Urinary bladder (tissue), 4 donors: ENCODE data around the gene RPL11. TPM values are rescaled to one million over a fixed set of nuclear protein-coding genes. Genes with fewer than 3 reads are reported as not detected.
"Not testable (repeated sequence)": the region's sequence is repeated elsewhere in the genome, so short reads cannot be mapped to it uniquely, and the experiment has no call there.

Experiments used
- DNase-seq: peaks from one replicate; pipeline ENCODE4 v3.0.0-alpha.2; 2015; ENCODE audit errors: extremely low spot score
- H3K27ac ChIP-seq: one replicate; pipeline ENCODE4 v1.5.1; 2013; ENCODE audit warnings: low read depth, mild to moderate bottlenecking, moderate library complexity
- H3K36me3 ChIP-seq: one replicate; pipeline ENCODE4 v1.6.1; 2013; ENCODE audit warnings: mild to moderate bottlenecking, moderate library complexity; ENCODE audit not compliant: insufficient read depth
- H3K4me1 ChIP-seq: one replicate; pipeline ENCODE4 v1.6.1; 2013; ENCODE audit warnings: mild to moderate bottlenecking, moderate library complexity; ENCODE audit not compliant: insufficient read depth
- H3K4me3 ChIP-seq: one replicate; pipeline ENCODE4 v1.5.1; 2013; ENCODE audit warnings: low read depth, low read length
- WGBS: extraction: QIAGEN DNeasy Blood & Tissue Kit; methylation state at CpG from one replicate; pipeline ENCODE4 v1.1.7; 2013; 5-methylcytosine and 5-hydroxymethylcytosine counted together
- polyA plus RNA-seq: library from polyadenylated mRNA; stranded (reverse); fragments of 200-250 nt; gene quantifications from one replicate; pipeline ENCODE4 v1.2.3, GENCODE V29; 2013
- total RNA-seq: library from RNA; depleted of rRNA; stranded (reverse); fragments of >200 nt; gene quantifications from one replicate; pipeline ENCODE4 v1.2.3, GENCODE V29; 2014
- donor health status: healthy with polysubstance abuse.
- donor health status: healthy.

Gene RPL11
- total and polyA plus RNA-seq, 2 donors = 959 to 2,380 TPM

DNA sequence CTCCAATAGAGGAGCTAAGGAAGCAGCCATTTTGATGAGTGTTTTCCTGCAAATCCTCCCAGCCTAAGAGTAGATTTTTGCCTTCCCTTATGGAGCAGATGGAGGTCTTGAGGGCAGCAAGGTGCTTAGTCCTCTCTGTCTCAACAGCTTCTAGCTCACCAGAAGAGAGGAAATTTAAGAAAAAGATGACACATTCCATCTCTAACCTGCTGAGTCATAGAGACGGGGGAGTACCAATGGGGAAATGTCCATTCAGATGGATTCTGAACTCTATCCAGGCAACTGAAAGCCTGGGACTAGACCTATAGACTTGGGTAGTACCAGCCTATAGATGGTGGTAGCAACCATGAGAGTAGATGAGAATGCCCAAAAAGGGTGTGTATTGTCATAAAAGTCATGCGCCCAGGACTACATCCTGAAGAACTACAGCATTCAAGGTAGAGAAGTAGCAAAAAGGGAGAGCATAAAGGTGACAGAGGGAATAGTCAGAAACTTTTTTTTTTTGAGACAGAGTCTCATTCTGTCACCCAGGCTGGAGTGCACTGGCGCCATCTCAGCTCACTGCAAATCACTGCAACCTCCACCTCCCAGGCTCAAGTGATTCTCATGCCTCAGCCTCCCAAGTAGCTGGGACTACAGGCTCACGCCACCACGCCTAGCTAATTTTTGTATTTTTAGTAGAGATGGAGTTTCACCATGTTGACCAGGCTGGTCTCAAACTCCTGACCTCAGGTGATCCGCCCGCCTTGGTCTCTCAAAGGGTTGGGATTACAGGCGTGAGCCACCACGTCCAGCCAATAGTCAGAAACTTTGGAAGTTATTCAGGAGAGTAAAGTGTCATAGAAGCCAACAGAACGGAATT, 41.0 kb downstream of the RPL11 start:
- 91% methylated on average over 10 of the region's 10 CpGs for WGBS

DNA sequence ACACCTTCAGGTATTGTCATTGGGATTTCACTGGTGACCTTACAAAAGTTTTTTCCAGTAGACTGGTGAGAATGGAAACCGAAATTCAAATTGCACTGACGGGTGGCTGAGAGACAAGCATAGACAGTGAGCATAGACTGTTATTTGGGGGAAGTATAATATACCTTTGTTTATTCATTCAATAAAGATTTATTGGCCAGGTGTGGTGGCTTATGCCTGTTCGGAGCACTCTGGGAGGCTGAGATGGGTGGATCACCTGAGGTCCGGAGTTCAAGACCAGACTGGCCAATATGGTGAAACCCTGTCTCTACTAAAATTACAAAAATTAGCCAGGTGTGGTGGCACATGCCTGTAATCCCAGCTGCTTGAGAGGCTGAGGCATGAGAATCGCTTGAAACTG, 41.7 kb downstream of the RPL11 start:
- not testable (repeated sequence) for H3K27ac ChIP-seq, H3K36me3 ChIP-seq, H3K4me1 ChIP-seq, H3K4me3 ChIP-seq, DNase-seq
- 97% methylated on average over 5 of the region's 5 CpGs for WGBS

More for the DNA sequence above, 41.0 kb downstream of the RPL11 start:
- Histone ChIP-seq H3K27ac (no peak overlapping the region), H3K36me3 (no peaks in the 10 kb centered on the region), H3K4me3 (no peak overlapping the region), H3K4me1 (no peaks in the 10 kb centered on the region)
- no peak for DNase-seq

DNA sequence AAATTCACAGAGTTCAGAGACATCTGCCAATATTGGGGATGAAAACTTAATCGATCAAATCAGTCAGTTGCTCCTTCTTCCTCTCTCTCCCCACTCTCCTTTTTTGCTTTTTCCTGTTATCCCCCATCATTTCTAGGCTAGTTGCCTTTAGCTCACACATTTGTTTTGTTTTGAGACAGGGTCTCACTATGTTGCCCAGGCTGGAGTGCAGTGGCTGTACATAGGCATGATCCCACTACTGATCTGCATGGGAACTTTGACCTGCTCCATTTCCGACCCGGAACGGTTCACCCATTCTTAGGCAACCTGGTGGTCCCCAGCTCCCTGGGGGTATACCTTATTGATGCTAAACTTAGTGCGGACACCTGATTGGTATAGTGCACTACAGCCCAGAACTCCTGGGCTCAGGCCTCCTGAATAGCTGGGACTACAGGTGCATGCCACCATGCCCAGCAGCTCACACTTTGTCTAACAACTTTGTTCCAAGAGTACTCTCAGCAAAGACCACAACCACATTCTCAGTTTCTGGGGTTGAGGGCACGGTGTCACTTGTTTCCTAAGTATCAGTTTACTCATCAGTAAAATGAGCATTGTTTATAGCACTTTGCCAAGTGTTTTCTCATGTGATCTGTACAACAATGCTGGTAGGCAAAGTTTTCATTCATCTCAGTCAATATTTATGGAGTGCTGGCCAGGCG, 45.0 kb downstream of the RPL11 start:
- DNase-seq = no peak
- WGBS = 95% methylated on average over 7 of the region's 7 CpGs
- Histone ChIP-seq H3K36me3 (no peaks in the 10 kb centered on the region), H3K4me3 (no peak overlapping the region), H3K4me1 (no peaks in the 10 kb centered on the region), H3K27ac (no peak overlapping the region)

DNA sequence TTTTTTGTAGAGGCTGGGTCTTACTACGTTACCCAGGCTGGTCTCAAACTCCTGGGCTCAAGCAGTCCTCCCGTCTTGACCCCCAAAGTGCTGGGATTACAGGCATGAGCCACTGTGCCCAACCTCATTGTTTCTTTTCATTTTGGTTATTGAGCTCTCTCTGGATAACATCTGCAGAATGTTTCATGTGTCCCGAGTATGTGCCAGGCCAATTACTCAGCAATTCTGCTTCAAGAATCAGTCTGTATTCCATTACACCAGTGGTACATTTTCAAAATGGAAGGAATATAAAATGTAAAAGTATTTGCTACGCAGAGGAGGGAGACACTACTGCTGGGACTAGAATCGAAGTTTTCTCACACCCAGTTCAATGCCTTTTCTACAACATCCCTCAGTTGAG, 50.0 kb downstream of the RPL11 start:
- H3K4me3 ChIP-seq = no peak overlapping the region
- WGBS = 88% methylated on average over 5 of the region's 5 CpGs
- H3K4me1 ChIP-seq = no peaks in the 10 kb centered on the region
- no peak for DNase-seq
- H3K36me3 ChIP-seq = no peaks in the 10 kb centered on the region
- H3K27ac ChIP-seq = no peak overlapping the region

DNA sequence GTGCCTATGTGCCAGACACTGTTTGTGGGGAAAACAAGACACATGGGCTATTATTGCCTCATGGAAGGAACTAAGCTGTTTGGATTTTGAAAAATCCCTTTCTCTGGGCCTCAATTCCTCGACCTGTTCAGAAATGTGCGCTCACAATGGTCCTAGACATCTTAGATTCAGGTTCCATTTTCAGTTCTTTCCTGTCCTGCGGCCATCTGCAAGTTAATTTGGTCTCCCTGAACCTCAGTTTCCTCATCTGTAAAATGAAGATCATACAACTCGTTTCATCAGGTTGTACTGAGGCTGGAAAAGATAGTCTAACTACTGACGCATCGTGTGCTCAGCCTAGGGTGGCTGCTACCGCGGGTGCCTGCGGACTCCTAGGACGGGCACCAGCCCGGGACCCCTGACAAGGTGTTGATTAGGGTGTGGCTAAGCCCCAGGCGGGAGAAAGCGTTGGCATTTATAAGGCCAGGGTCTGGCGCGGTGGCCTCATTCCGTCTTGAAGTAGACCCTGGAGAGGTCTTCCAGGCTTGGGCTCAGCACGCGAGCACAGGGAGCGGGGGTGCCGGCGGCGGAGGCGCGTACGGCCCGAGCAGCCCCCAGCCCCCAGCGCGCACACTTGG, 51.2 kb downstream of the RPL11 start:
- Histone ChIP-seq H3K4me1 (no peaks in the 10 kb centered on the region), H3K36me3 (no peaks in the 10 kb centered on the region), H3K27ac (peak overlapping the region; percentile 90), H3K4me3 (peak overlapping the region; percentile 93)
- DNase-seq = no peak
- 8% methylated on average over 28 of the region's 28 CpGs for WGBS

DNA sequence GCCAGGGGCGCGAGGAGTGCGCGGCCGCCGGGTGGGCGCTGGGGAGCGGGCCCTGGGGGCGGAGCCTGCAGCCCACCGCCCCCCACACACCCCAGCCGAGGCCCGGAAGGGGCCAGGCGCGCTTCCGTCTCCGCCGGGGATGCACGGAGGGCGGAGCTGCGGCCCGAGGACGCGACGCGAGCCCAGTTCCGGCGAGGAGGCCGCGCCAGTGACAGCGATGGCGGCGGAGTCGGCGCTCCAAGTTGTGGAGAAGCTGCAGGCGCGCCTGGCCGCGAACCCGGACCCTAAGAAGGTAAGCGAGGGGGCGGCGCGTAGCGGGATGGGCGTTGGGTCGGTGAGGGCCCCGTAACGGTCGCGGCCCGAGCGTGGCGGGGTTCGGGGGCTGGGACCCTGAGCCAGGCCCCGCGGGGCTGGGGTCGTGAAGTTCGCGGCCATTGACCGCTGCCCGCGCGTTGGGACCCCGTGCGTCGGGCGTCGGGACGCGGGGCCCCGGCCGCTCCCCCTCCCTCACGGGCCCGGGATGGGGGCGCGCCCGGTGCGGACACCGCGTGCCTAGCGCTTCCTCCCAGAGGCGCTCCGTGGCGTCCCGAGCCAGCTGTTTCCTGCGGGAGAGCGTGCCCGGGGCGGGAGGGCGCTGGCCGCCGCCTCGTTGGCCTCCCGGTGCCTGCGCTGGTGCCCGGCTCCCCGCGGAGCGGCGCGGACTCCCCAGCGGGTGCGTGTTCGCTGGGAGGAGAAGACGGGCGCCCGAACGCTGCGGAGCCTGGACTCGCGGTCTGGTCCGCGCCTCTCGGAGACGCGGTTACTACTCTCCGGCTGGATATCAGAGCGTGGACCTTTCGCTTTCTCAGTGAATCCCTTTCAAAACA, 51.9 kb downstream of the RPL11 start, which contains the start of gene ELOA:
Gene ELOA (plus strand): TSS at position 185 of the 866 bp plus-strand sequence. CDS start 33 bp downstream, at position 218.
- peak; percentile 18 for DNase-seq
- H3K4me1 ChIP-seq = no peaks in the 10 kb centered on the region

DNA sequence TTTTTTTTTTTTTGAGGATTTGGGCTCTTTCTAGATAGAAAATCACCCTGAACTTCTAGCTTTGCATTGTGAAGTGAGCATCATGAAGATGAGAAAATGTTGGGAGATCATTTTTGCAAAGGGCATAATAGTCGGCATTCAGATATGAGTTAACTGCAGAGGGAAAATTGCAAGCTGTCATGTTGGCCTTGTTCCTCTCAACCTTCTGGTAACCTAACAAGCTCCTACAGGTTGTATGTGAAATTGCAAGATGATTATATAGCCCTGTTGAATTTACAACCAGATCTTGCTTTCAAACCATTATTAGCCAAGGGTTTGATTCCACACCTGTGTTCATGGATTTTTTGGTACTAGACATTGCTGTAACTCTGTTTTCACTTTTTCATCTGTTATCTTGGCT, 53.9 kb downstream of the RPL11 start:
- no peak overlapping the region for H3K27ac ChIP-seq
- H3K4me1 ChIP-seq = no peaks in the 10 kb centered on the region

More for the DNA sequence above, 51.9 kb downstream of the RPL11 start, which contains the start of gene ELOA:
- Histone ChIP-seq H3K27ac (peak within 1 kb of the TSS; percentile 90), H3K4me3 (peak within 1 kb of the TSS; percentile 93), H3K36me3 (no peaks in the 10 kb centered on the region)
- WGBS = under 1% methylated on average over 119 of the region's 119 CpGs

More for the DNA sequence above, 53.9 kb downstream of the RPL11 start:
- no peak overlapping the region for H3K4me3 ChIP-seq
- DNase-seq = no peak
- no peaks in the 10 kb centered on the region for H3K36me3 ChIP-seq
- WGBS = 63% methylated on average over 1 of the region's 1 CpG

Other genes with a start within 250 kb of the RPL11 start
- gene ASAP3, start 207.6 kb upstream of the RPL11 start, total RNA-seq = 44.3 TPM
- gene ASAP3, start 207.6 kb upstream of the RPL11 start, polyA plus RNA-seq = 28.0 TPM
- gene E2F2, start 160.6 kb upstream of the RPL11 start, total RNA-seq = 2.9 TPM
- gene E2F2, start 160.6 kb upstream of the RPL11 start, polyA plus RNA-seq = 0.08 TPM
- gene ID3, start 132.3 kb upstream of the RPL11 start, total RNA-seq = 152 TPM
- 299 TPM for gene ID3, start 132.3 kb upstream of the RPL11 start, polyA plus RNA-seq
- 17.3 TPM for gene ELOA, start 51.7 kb downstream of the RPL11 start, total RNA-seq
- 21.5 TPM for gene ELOA, start 51.7 kb downstream of the RPL11 start, polyA plus RNA-seq
- 43.6 TPM for gene PITHD1, start 86.6 kb downstream of the RPL11 start, total RNA-seq
- gene PITHD1, start 86.6 kb downstream of the RPL11 start, polyA plus RNA-seq = 49.2 TPM
- gene LYPLA2, start 99.3 kb downstream of the RPL11 start, total RNA-seq = 15.8 TPM
- 40.6 TPM for gene LYPLA2, start 99.3 kb downstream of the RPL11 start, polyA plus RNA-seq
- 11.2 TPM for gene GALE, start 108.9 kb downstream of the RPL11 start, total RNA-seq
- 20.2 TPM for gene GALE, start 108.9 kb downstream of the RPL11 start, polyA plus RNA-seq
- 29.3 TPM for gene HMGCL, start 133.6 kb downstream of the RPL11 start, total RNA-seq
- gene HMGCL, start 133.6 kb downstream of the RPL11 start, polyA plus RNA-seq = 42.3 TPM
- 34.9 TPM for gene FUCA1, start 176.5 kb downstream of the RPL11 start, total RNA-seq
- gene FUCA1, start 176.5 kb downstream of the RPL11 start, polyA plus RNA-seq = 37.0 TPM
- 0.11 TPM for gene CNR2, start 221.6 kb downstream of the RPL11 start, total RNA-seq
- not detected for gene CNR2, start 221.6 kb downstream of the RPL11 start, polyA plus RNA-seq